CD4-positive, alpha-beta T cell treated with Interleukin-15 for 1 hour (primary cell): ENCODE data around the gene CTSE.
"Not testable (repeated sequence)": the region's sequence is repeated elsewhere in the genome, so short reads cannot be mapped to it uniquely, and the experiment has no call there.

Source experiments
- DNase-seq: peaks from one replicate; pipeline ENCODE4 v3.0.0-alpha.2; 2020

CTSE gene

DNA sequence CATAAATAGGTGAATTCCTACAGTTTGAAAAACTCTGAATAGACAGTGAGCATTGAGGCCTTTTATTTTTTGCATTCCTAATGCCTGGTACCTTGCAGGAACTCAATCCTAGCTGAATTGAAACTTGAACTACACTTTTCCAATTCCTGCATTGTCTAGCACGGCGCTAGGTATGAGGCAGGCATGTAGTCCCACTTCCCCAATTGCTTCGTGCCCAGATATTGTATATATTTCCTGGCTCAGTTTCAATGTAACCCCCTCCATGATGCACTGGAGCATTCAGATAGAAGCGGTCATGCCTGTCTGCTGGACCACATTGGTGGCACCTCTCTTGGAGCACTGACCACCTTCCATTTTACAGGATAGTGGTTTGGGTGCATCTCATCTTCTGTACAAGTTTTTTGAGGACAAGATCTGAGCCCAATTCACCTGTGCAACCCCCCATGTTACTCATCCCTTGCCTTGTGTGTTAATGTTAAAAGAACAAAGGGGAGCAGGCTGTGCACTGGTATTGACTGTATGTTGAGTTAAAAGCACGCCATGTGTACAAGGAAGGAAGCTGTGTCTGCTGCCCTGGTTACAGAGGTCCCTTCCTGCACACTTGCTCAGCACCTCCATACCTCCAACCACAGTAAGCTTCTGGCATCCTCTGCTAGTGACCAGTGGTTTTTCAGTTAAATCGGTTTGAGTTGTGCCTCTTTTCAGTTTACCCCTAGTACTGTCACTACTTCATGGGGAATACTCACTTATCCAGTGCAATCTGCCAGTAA is 10.5 kb downstream of the CTSE start:
- DNase-seq, result no peak

DNA sequence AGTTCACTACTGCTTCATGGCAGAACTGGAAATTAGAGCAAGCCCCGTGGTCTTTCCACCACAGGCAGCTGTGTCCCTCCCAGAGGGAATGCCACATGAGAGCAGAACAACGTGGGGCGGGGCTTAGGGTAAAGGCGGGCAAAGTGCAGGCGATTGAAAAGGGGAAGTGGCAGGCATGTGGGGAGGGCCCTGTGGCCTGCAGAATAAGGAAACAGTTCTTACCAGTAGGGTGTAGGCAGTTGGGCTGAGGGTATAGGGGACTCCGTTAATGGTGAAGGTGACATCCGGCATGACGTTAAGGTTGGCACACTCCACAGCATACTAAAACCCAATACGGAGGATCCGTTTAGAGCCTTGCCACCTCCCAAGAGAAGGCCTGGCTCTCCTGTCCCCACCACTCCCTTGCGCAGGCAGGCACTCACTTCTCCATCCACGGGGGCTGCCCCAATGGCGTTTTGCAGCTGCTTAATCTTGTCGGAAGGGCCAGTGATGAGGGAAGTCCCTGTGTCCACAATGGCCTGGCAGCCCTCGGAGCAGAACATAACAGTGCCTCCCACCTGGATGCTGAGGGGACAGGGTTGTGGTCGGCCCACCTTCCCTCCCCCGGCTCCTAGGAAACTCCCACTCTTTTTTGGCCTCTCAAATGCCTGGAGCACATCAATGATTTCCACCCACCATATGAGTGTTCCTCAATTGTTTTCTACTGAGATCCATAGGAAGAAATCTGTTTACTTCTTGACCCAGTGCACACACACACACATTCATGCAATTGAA is 11.4 kb downstream of the CTSE start:
- DNase-seq, result peak; percentile 83

DNA sequence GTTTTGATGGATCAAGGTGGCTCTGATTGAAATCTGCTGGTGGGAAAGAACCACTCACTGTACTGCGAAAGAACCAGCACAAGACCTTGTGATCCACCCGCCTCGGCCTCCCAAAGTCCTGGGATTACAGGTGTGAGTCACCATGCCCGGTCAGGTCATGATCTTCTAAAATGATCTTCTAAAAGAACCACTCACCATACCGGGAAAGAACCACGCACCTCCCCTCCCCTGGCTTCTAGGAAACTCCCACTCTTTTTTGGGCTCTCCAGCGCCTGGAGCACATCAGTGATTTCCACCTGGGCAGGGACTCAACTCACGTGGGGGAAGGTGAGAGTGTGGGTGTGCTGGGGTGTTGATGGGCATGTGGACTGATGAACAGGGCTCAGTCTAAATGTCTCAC is 12.6 kb downstream of the CTSE start:
- no peak for DNase-seq

DNA sequence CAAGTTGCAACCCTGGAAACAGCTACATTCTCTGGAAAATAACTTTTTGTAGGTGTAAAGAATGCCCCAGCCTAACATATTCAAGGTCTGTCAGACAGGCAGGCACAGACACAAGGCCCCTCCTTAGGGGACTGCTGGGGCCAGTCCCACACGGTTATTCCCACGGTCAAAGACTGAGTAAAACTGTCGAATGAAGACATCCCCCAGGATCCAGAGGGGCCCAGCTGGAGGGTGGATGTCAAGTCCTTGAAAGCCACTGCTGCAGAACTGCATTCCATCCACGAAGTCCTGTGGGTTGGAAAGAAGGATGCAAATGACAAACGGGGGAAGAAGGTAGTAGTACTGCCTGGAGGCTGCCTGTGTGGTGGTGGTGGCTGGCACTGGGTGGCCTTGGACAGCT is 13.6 kb downstream of the CTSE start:
- no peak for DNase-seq

DNA sequence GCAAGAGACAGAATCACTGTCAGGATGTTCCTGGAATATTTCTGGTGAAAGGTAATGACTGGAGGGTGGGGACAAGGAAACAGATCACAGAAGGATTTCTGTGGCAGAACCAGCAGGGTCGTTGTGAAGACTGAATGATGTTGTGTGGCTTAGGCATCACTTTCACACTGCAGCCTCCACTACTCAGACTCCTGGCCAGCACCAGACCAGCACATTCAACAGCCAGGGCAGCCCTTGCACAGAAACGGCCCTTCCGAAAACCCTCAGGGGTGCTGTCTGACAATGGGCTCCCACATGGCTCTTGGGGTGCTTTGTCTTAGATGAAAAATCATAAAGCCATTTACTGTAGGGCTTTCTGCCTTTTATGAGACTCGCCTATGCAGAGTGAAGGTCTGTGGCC is 16.7 kb downstream of the CTSE start:
- no peak for DNase-seq

DNA sequence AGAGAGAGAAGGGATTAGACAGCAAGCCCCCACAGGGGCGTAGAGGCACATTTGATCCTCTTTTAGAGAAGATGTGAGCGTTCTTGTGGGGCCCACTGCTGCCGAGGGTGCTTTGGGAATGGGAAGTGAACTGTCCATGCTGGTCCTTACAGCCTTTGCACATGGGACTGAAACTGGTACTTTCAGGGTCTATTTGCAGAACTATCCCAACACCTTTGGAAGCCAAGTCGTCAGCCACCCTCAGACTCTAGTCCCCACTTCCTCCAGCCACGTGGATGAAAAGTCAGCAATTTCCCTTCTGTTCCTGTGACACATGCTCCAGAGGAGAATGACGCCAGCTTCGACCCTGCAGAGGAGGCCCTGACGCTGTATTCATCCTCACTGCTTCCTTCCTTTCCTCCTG is 17.9 kb downstream of the CTSE start:
- DNase-seq, result no peak

DNA sequence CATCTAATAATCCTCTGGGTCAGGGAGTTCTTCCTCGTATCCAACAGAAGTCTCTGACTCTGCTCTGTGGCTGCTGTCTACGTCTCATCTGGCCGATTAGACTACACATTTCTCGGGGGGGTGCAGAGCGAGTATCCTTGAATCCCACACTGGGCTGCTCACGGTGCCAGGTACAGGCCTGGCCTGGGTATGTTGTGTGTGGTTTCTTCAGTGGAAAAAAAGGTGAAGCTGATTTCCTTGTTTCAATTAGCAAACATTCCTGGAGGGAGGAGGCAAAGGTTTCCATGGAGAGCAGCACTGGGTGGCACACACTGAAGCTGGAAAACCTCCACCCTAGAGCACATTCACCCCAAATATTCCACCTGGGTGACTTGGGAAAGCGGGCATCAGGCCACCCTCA is 18.5 kb downstream of the CTSE start:
- DNase-seq, result no peak

DNA sequence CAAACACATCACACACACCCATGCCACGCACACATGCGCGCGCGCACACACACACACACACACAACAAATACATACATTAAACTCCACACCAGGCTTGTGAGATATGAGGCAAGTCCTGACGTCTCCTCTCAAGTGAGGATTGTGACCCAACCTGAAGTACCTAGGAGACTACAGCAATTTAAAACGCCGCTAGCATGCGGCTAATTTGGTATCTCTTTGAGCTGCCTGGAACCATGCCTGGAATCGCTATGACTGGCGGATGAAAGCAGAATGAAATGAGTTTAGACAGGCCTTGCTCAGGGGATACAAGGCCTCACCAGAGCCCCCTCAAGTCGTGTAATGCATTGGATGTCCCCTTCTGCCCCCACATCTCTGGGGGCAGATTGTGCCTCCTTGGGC is 18.9 kb downstream of the CTSE start:
- no peak for DNase-seq

DNA sequence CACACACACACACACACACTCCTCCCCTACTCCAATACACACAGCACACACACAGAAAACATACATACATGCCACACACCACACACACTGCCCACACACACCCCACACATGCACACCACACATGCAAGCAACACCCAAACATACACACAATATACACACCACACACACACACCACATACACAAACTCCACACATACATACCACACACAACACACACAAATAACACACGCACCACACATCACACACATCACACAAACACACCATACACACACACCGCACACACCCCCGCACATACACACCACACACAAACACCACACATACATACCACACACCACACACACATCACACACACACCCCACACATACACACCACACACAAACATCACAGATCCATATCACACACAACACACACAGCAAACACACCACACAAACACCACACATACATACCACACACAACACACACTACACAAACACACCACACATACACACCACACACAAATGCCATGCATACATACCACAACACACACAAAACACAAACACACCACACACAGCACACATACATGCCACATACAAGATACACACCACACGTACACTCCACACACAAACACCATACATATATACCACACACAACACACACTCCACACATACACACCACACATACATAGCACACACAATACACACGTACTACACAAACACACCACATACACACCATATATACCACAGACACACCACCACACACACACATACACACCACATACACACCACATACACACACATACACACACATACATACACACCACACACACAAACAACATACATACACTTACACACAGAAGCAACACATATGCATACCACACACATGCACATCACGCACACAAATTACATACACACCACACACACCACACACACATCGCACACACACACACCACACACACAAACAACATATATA is 19.6 kb downstream of the CTSE start:
- no peak for DNase-seq

DNA sequence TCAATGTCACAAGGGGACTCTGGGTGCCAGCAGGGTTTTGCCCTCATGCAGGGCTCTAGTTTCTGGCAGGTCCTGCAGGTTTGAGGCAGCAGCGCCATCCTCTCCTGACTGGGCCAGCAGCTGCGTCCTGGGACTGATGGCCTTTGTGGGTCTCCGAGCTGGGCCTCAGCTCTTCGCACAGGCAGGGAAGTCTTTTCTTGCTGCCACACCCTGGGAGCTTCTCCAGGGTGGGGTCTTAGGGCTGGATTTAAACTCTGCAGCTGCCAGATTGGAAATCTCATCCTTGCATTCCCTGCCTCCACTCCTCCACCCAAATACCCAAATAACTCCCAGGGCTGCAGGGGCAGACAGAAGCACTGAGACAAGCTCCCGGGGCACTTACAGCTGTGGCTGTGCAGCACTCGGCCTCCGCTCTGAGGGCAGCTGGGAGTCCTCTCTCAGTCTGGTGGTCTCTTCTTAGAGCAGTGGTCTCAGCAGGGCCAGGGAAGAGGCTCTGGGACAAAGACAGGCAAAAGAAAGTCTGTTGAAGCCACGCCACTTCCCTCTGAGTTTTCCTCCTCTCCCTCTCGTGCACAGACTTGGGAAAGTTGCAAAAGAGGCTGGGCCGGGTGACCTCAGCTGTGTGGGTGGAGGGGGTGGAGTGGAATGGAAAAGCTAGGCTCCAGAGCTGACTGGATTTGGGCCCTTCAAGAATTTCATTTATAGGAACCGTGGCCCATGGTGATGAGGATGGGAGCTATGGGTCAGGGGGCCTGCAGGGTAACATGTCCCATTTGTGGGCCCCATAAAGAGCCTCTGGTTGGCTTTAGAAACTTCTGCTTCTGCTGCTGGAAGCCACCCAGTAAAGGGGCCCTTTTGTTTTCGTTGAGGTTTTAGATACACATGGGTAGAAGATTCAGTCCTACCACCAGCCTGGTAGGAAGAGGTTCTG is 20.6 kb downstream of the CTSE start, which contains the start of gene RAB7B:
Gene RAB7B (minus strand): TSS at position 525 of the 931 bp plus-strand sequence. CDS start 9,260 bp downstream, outside the sequence.
- no peak for DNase-seq

DNA sequence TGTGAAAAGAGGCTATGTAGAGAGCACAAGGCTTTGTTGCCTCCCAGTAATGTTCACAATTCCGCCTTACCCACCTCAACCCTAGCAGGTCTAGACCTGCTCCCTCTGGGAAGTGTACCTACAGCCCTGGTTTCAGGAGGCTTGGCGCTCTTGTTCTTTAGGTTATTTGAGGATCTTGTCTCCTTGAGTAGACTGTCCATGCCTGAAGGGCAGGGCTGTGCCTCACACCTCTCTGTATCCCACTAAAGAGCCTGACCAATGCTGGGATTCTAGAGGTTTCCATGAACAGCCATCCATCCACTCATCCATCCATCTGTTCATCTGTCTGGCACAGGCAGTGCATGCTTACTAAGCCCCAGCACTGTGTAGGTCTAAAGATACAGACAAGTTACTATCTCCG is 21.5 kb downstream of the CTSE start:
- no peak for DNase-seq

DNA sequence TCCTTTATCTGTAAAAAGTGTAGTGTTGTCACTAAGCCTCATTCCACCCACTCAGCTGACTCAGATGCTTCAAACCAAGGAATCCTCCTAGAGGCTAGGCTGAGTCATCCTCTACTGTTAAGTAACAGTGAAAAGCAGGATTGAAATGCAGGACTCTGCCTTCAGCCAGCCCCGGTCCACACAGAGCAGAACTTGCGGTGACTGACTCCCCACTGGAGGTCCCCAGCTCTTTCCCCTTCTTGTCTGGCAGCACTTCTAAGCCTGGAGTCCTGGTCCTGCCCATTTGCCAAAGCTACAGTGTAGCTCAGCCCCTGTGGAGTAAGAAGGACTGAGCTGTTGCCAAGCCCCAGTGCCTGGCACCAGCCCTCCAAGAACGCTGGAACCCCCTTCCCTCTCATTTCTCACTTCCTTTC is 22.2 kb downstream of the CTSE start:
- peak; percentile 48 for DNase-seq

DNA sequence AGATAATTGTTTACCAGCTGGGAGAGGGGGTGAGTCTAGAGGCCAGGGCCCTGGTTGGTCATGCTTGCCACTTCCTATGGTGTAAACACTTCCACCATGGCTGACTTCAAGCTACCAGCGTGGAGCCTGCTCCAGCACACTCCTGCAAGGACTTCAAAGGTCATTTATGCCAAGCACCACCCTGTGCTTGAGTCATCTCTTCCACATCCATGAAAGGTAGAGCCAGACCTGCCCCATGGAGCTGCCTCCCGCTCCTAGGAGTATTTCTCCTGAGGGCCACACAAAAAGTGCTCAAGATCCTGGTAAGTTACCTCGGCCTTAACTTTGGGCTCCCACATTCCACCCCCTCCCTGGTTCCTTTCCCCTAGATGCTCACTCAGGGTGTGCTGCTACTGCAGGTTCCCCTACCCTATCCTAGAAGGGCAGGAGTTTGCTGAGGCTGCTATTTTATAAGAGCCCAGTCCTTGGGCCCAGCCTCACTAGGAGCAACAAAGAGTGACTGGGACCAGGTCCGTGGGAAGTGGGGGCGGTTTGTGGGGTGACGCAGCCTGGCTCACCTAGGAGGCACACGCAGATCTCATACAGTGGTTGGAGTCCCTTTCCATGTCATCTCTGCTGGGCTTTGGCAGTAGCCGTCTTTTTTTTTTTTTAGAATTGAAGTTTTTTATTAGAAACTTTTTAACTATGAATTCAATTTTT is 22.9 kb downstream of the CTSE start:
- DNase-seq, result no peak

DNA sequence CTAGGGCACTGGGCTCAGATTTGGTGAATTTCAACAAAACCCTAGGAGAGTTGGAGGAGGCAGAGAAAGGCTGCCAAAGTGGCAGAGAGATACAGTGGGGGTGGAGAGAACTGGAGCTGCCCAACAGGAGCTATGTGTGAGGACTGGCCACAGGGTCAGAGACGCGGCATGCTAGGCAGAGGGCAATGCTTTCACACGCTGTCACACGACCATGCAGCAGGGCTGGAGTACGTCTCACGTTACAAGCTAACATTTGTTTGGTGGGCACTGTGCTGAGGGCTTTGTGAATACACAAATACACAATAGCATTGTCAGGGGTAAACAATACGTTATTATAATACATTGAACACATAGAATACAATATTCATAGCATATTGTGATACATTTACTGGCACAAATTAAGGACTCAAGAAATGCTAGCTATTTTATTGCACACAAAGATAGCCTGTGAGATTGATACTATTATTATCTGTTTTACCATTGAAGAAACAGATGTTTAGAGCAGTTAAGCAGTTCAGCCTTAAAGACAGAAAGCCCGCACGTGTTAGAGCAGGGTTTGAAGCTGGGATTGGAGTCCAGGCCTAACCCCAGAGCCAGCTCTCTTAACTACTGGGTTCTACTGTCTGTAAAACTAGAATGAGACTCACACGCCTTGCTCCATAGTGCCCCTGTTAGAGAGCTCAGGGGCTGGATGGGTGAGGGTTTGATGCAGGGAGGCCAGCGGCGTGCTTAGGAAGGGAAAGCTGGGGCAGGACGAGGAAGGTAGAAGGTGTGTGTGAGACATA is 25.0 kb downstream of the CTSE start:
- no peak for DNase-seq

DNA sequence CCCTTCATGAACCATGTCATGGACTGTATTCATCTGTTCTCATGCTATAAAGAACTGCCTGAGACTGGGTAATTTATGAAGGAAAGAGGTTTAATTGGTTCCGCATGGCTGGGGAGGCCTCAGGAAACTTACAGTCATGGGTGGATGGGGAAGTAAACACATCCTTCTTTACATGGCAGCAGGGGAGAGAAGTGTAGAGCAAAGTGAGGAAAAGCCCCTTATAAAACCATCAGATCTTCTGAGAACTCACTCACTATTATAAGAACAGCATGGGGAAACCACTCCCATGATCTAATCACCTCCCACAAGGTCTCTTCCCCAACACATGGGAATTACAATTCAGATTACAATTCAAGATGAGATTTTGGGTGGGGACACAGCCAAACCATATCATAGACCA is 27.1 kb downstream of the CTSE start:
- DNase-seq, result not testable (repeated sequence)

DNA sequence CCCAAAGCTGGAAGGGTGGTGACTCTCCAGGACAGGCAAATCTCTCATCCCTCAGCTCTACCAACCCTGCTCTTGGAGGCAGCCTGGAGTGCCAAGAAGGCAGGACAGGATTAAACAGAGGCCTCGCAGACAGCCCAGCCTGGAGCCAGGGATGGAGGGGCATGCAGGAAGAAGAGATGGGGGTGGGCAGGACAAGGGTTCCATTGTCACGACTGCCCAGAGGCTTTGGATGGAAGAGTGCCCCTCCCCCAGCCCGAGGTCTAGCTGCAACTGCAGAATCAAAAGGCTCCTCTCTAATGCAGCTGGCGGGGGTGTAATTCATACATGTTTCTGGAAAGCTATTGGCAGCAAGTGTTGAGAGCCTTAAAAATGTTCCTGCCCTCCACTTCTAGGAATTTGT is 29.3 kb downstream of the CTSE start:
- DNase-seq, result no peak

DNA sequence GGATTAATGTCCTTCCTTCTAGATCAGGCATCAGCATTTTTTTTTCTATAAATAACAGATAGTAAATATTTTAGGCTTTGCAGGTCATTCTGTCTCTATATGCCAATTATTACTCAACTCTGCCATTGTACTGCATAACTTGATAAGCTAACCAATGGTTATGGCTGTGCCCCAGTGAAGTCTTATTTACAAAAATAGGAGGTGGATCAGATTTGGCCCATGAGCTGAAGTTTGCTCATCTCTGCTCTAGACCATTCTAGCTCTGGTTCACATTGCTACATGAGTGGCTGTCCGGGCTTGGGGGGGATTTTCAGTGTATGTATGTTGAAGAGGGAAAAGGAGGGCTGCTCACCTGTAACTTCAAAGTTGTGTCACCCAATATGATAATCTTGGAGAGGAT is 30.6 kb downstream of the CTSE start:
- no peak for DNase-seq

DNA sequence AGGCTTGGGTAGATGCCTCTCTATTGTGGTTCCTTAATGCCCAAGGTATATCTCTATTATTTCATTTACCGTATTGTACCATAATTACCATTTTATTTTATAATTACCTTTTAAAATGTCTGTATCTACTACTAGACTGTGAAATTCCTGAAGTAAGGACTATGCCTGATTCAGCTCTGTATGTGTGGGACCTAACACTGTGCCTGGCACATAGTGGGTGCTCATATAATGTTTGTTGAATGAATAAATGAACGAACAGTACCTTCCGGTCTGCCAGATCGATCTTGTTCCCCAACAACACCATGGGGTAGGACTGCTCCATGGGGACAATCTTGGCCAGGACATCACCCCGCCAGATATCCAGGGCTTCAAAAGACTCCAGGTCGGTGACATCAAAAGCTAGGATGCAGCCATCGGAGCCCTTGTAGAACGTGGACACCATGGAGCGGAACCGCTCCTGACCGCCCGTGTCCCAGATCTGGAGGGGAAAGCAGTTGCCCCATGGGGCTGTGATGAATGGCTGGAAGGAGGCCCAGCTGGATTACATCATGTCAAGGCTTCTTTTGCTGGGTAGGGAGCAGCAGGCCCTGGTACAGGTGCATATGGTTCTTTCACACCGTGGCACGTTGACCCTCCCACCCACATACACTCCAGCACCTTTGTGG is 31.3 kb downstream of the CTSE start:
- DNase-seq, result no peak

DNA sequence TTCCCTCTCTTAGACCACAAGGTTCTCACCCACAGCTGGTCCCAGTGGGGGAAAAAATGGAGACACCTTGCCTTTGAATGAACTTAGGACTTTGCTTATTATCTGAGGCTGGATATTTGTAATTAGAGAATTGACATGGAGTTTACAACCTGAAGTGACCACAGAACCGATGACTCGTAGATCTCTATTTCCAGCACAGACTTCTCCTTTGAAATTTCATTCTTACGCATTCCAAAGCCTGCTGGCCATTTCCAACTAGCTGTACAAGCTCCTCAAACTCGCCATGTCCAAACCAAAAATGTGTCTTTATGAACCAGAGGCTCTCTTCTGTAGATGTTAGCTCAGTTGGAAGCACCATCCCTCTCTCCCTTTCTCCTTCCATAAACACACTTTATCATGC is 32.5 kb downstream of the CTSE start:
- no peak for DNase-seq

DNA sequence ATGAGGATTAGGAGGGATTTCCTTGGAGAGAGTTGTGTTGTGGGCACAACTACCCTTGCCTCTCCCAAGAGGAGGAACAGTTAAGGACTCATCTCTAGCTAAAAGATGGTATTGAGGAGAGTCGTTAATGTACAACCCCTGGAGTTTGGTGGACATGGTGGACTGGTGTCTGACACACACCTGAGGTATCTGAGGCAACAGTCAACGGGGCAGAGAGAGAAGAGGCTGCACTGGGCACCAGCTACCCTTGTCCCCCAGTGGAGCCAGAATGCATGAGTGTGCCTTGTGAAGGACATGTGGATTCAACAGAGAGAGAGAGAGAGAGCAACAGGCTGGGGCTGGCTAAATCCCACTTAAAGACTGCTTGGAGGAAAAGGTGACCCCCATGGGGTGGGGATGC is 33.5 kb downstream of the CTSE start:
- no peak for DNase-seq
